GM20000 (cell line): ENCODE results near the gene PLAGL2.
"Not testable (repeated sequence)": the region's sequence is repeated elsewhere in the genome, so short reads cannot be mapped to it uniquely, and the experiment has no call there.

Experiments
- DNase-seq: peaks from one replicate; pipeline ENCODE4 v3.0.0; 2012; ENCODE audit warnings: low spot score
- CTCF ChIP-seq: IDR thresholded peaks from 2 replicates; pipeline ENCODE4 v1.5.1; 2012; ENCODE audit warnings: mild to moderate bottlenecking, control low read depth; ENCODE audit errors: extremely low read depth, missing control alignments

Gene PLAGL2

DNA sequence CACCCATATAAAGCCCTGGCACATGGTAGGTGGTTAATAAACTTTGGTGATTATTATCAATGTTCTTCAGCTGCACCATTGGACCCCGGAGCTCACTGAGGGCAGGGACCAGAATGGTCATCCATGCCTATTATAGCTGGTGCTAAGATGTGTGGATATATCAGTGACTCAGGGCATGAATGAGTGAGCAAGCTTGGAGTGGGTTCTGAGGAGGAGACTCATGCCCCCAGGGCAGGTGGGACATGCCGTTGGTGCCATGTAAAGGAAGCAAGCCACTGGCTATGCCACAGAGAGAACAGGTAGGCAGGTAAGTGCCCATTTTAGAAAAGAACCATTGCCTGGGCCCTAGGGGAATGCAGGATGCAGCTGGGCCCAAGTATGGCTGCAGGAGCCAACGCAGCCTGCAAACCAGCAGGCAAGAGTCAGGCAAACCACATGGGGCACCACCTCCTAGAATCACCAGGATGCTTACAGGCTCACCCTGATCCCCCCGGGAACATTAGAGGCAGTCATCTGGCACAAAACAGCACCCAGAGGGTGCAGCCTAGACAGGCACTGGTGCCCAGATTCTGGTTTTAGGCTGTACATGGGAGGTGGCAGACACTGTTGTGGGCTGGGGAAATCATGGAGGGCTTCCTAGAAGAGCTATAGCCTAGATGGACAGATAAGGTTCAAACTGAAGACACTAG is 23.5 kb downstream of the PLAGL2 start:
- TF ChIP-seq CTCF, result no peak
- DNase-seq, result no peak

DNA sequence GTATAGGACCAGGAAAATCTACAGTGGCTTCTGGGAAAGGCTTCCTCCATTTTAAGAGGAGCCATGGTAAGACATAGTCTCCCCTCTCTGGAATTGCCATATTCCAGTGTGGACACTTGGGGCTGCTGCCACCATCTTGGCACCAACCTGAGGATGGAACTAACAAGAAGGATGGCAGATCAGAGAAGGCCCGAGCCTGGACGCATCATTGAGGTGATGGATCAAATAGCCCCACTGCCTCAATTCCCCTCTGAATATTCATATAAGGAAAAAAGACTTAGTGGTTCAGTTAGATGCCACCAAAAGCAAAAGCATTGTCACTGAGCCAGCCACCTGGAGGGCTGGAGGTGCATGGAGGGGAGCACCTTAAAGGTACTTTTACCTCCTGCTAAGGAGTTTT is 25.9 kb downstream of the PLAGL2 start:
- no peak for TF ChIP-seq CTCF
- no peak for DNase-seq

DNA sequence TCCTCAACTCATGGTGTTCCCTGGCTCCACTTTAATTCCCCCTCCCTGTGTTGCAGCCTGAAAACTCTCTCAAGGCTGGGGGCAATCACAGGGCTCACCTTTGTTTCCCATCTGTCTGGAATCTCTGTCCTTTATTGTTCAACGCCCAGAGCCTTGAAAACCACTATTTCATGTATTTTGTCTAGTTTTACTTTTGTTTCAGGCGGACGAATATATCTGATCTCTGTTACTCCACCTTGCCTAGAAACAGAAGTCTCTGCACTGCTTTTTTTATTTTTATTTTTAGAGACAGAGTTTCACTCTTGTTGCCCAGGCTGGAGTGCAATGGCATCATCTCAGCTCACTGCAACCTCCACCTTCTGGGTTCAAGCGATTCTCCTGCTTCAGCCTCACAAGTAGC is 27.6 kb downstream of the PLAGL2 start:
- DNase-seq, result no peak
- TF ChIP-seq CTCF, result no peak

GRCh38 chr20:32179515-32179914 is 28.0 kb downstream of the PLAGL2 start:
- no peak for DNase-seq
- TF ChIP-seq CTCF, result no peak

DNA sequence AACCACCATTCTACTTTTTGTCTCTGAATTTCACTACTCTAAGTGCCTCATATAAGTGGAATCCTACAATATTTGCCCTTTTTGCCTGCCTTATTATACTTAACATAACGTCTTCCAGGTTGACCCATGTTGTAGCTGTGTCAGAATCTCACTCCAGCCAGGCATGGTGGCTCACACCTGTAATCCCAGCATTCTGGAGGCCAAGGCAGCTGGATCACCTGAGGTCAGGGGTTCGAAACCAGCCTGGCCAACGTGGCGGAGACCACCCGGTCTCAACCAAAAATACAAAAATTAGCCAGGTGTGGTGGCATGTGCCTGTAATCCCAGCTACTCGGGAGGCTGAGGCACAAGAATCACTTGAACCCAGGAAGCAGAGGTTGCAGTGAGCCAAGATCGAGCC is 29.8 kb downstream of the PLAGL2 start:
- DNase-seq, result not testable (repeated sequence)

- no peak for DNase-seq
Observed at GRCh38 chr20:32168184-32168910, 39.2 kb downstream of the PLAGL2 start.

DNA sequence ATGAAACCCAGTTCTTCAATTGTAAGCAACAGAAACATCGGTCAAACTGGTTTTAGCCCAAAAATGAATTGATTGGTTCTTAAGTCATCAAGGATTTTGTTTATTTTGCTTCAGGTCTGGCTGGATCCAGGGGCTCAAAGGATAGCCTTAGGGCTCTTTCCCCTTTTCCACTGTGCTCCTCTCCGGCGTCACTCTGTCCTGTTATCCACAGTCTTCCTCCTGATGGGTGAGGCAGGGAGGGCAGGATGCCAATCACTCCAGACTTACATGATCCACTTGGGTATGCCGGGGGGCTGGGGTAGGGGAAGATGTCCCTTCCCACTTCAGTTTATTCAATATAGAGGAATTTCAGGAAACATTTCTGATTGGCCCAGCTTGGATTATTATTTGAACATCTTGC is 40.0 kb downstream of the PLAGL2 start:
- no peak for TF ChIP-seq CTCF

More at GRCh38 chr20:32168184-32168910, 39.2 kb downstream of the PLAGL2 start:
- TF ChIP-seq CTCF, result no peak

More for the DNA sequence above, 40.0 kb downstream of the PLAGL2 start:
- DNase-seq, result no peak
